Measurements from ENCODE around the gene GABARAPL1.
A peak's percentile ranks its signal among the peaks of the same experiment; 100 is the strongest.
"Not testable (repeated sequence)": the region's sequence is repeated elsewhere in the genome, so short reads cannot be mapped to it uniquely, and the experiment has no call there.

The GABARAPL1 gene
- total RNA-seq, result 79.5 to 232 reads per million in 2 donors

DNA sequence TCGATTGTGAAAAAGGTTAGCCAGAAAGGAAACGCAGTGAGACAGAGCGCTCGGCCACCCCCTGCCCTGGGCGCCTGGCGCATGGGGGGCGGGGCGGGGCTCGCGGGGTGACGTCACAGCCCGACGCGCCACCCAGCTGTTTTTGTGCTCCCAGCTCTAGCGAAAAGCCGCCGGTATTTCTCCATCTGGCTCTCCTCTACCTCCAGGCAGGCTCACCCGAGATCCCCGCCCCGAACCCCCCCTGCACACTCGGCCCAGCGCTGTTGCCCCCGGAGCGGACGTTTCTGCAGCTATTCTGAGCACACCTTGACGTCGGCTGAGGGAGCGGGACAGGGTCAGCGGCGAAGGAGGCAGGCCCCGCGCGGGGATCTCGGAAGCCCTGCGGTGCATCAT, at the start of gene GABARAPL1:
TSS of gene GABARAPL1 (plus strand) at position 139 of the 393 bp plus-strand sequence. CDS start at position 392, 253 bp downstream.
- peak; percentile 79 for DNase-seq

DNA sequence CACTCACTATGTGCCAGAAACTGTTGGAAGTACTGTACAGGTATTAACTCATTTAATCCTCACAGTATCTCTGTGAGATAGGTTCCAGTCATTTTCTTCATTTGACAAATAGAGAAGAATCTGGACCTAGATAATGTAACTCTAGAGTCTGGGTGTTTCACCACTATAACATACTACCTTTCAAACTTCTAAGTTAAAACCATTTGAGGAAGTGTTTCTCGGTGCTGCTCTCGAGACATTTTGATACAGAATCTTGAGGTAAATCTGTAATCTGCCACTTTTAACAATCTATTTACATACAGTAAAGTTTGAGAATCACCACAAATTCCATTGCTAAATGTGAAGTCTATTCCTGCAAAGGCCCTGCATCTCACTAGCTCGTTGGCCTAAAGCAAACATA, 49.6 kb upstream of the GABARAPL1 start:
- no peak for DNase-seq

DNA sequence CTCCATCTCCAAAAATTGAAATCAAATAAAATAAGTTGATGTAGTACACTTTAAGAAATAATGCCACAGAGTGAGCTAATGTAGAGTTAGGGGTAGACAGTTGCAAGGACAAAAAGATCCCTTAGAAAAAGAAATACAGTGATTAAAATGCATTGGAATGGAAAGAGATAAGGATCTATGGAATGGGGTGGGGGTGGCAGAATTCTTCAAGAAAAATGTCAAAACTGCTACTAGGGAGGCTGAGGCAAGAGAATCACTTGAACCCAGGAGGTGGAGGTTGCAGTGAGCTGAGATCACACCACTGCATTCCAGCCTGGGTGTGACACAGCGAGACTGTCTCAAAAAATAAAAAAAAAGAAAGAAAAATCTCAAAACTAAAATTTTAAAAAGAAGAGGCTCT, 47.3 kb upstream of the GABARAPL1 start:
- no peak for DNase-seq

DNA sequence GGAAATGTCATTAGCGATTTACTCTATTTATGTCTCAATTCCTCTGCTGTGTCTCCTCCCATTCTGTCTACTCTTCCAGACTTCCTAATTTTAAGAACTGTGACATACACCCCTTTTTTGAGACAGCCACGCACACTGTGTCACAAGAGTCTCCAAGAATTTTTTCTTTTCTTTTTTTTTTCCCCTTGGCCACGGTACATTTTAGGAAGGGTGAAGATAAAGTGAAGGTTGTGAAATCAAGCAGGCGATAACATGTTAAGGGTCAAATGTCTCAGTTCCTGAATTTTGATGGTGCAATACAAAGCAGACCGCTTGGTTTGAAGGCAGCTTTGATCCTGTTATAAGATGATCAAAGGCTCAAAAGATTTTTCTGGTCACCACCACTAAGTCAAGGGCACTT, 45.1 kb upstream of the GABARAPL1 start:
- DNase-seq, result no peak

DNA sequence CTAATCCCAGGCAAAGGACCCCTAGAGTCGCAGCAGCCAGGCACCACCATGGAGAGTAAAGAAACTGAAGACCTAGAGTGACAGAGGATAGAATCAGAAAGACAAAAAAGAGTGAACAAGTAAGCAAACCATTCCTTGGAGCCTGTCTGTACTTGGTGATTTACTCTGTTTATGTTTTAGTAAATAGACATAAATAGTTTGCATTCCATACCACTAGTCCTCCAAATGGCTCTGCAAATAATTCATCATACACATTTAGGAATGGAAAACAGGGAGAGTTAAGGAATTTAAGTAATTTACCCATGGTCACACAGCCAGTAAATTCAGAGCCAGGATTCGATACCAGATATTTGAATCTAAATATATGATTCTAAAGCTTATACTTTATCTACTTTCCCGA, 43.6 kb upstream of the GABARAPL1 start:
- no peak for DNase-seq

DNA sequence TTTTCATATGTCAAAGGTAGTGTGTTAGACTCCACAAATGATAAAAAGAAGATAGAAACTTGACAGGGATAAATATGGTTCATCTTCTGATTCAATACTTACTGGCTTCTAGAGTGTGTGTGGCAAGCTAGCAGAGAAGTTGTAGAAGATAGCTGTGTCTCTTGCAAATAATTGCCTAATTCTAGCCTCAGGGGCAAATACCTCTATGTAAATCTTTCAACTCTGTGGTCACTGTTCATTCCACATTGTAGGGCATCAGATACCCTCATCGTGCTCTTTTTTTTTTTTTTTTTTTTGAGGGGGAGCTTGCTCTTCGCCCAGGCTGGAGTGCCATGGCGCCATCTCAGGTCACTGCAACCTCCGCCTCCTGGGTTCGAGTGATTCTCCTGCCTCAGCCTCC, 42.5 kb upstream of the GABARAPL1 start:
- DNase-seq, result no peak

DNA sequence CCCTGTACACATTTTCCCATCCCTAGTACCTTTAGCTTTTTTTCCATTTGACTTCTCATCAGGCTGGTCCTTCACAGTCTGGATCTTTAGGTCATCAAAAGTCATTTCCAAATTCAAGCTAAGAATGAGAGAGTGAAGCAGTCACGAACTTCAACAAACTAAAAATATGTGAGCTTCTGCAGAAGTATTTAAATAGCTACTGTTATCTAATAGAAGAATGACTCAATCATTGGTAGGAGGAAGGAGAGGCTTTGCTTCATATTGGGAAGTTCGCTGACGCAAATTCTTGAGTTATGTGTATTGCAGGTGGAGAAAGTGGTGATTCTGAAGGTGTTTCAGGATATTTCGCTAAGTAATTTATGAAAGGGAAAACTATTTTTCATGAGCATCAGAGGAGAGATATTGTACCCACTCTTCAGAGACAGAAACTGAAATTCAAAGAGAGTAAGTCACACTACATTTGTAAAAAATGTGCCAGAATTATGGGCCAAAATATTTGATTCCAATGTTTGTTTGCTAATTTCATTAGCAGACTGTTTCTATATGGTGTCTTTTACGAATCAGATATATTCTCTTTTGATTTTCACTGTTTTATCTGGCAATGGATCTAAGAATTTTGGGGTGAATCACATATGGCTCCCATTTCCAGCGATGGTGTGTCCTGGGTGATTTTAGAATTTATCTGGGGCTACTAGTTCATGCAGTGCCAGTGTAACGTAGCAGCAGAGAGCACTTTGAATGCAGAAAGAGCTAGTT, 40.5 kb upstream of the GABARAPL1 start, which contains the start of gene OLR1:
TSS of gene OLR1 (minus strand) at position 160 of the 756 bp plus-strand sequence. CDS start at position 105, 55 bp downstream.
- DNase-seq, result no peak

DNA sequence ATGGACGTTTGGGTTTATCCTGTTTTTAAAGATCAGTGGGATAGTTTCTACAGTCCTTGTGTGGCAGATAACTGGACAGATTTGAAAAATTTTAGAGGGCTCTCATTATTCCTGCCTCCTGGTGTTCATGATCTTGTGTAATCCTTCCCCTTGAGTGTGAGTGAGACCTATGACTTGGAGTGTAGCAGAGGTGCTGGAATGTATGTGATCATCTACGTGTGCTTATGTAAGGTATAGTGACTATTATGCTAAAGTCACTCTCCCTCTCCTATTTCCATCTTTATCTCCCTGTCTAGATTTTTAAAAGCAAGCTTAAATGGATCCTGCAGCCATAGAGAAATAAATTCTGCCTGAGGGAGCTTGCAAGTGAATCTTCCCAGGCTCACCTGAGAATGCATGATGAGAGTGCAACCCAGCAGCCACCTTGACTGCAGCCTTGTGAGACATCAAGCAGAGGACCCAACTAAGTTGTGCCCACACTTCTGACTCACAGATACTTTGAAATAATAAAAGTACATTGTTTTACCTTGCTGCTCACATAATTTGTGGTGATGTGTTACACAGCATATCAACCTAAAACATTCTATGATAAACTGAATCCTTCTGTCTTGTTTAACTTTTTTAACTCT, 37.6 kb upstream of the GABARAPL1 start:
- DNase-seq, result no peak

DNA sequence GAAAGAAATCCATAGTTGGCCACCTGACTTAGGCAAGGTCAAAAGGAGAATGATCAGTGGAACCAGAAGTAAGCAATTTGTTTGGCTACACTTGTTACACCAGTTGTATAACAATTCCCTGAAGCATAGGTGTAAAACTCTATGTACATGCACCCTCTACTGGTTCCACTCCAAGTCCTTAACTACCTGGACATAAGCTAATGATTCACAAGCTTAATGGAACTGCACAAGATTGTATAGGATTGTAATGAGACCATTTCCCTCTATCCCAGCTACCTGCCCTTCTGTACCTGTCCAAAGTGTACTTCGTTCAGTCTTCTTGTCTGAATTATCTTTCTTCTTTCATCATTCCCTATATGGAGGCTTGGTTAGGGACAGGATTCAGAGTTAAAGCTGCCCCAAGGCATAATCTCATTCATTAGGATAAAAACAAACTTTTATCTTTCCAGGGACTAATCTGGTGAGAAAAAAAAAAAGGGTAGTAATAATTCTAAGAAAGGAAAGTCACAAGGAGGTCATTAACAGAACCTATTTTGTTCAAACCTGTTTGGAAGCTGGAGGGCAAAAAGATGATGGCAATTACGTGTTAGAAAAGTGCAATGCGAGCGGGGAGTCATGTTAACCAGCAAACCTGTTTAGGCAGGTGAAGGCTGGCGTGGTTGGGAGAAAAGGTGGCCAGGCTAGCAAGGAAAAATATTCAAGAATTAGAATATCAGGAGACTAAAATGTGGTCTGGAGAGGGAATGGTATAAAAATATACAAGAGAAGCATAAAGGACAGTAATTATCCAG, 36.6 kb upstream of the GABARAPL1 start:
- no peak for DNase-seq

DNA sequence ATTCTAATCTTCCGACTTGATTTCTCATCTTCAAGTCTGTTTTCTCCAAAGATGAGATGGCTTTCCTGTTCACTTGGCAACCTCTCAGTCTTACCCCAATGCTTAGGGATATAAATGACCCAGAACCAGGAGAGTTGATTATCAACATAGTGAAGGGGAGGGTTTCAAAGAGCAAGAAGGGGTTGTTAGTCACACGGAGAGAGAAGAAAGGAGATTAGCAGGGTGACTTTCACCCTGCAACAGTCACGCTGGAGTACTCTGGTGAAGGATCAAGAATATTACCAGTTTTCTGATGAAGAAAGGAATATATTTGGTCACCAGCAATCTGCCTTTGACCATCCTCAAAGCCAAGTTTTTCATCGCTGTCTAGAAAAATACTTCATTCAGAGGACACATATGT, 33.9 kb upstream of the GABARAPL1 start, which contains the start of gene TMEM52B:
TSS of gene TMEM52B (plus strand) at position 212 of the 400 bp plus-strand sequence. CDS start 543 bp downstream, outside the sequence.
- no peak for DNase-seq

DNA sequence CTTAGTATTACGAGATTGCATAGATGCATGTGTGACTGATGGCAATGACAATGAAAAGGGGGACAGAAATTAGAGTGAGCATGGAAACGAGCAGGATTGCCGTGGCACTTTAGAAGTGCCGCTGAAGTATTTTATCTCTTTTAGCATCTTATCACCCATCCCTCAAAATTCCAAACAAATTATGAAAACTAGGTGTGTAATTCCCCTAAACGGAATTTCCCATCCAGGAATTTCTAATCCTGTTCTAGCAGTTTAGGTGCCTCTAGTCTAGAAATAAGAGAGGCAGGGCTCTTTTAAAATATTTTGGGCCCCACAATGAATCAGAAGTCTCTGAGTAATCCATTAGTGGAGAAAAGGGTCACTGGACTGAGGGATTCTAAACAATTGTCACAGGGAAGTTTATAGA, 32.9 kb upstream of the GABARAPL1 start:
- DNase-seq, result no peak

DNA sequence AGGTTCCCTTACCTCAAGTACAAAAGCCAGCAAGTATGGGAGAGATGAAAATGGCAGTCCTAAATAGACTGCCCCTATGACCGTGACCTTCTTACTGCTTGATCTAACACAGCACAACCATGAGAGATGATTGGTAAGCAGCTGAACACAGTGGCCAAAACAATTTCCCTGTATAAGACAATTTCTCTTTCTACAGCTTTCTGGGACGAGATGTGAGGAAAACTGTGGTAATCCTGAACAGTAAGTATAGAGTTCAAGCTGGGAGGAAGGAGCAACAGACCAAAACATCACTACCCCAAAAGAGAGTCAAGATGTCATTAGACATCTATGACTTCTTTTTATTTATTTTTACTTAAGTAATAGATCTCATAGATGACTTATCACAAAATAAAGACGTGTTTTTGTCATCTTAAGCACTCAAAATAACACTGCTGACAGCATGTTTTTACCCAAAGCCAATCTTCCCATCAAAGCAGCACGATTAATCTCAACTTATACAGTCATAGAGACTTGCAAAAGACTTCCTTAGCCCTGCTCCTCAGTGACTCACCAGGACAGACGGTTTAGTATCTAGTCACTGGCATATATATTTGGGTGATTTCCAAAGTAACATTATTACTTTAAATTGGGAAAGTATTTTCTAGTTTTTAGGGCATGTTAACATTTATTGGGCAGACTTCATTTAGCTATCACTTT, 30.2 kb upstream of the GABARAPL1 start:
- no peak for DNase-seq

DNA sequence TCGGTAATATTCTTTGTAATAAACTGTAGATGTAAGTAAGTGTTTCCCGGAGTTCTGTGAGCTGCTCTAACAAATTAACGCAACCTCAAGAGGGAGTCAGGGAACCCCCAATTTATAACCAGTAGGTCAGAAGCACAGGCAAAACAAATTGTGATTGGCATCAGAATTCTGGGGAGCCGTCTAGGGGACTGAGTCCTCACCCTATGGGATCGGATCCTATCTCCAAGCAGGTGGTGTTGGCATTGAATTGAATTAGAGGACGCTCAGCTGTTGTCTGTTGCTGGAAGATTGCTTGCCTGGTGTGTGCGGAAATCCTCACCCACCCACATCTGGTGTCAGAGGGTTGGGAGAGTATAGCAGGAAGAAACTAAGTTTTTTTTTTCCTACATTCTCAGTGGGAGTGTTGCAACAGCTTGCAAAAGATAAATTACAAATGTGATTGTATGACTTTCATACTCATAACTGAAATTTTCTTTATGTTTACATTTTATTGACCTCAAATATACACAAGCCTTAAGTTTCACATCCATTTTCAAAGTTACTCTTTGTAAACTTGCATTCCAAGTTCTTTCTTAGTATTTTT, 28.3 kb upstream of the GABARAPL1 start:
- DNase-seq, result no peak

DNA sequence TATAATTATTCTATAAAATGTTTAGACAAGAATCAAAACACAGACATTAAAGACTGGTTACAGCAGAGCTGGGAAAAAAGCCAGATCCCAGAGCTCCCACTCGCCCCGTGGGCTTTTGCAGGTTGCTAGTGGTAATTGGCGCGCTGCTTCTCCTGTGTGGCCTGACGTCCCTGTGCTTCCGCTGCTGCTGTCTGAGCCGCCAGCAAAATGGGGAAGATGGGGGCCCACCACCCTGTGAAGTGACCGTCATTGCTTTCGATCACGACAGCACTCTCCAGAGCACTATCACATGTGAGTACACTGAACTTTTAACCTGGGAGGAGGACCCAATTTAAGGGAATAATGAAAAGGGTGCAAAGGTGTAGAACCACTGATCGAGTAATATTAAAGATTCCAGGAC, 26.4 kb upstream of the GABARAPL1 start:
- no peak for DNase-seq

DNA sequence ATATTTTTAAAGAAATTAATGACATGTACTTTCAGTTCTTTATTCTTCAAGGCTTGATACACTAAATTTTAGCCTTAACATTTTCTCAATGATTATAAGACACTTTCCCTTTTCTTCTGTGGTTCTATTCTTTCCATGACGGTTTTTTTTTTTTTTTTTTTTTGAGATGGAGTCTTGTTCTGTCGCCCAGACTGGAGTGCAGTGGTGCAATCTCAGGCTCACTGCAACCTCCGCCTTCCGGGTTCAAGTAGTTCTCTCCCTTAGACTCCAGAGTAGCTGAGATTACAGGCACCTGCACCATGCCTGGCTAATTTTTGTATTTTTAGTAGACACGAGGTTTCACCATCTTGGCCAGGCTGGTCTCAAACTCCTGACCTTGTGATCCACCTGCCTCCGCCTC, 25.7 kb upstream of the GABARAPL1 start:
- DNase-seq, result not testable (repeated sequence)

DNA sequence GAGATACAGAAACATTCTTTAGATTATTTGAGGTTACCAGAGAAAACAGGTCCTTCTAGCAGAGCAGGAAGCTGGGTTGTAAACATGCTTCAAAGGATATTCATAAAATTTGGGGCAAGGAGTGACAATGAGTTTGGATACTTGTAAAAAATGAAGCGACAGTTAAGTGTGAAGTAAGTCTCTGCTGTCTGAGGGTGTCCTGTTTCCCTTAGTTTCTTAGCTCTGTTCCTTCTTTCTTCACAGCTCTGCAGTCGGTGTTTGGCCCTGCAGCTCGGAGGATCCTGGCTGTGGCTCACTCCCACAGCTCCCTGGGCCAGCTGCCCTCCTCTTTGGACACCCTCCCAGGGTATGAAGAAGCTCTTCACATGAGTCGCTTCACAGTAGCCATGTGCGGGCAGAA, 23.0 kb upstream of the GABARAPL1 start:
- no peak for DNase-seq

DNA sequence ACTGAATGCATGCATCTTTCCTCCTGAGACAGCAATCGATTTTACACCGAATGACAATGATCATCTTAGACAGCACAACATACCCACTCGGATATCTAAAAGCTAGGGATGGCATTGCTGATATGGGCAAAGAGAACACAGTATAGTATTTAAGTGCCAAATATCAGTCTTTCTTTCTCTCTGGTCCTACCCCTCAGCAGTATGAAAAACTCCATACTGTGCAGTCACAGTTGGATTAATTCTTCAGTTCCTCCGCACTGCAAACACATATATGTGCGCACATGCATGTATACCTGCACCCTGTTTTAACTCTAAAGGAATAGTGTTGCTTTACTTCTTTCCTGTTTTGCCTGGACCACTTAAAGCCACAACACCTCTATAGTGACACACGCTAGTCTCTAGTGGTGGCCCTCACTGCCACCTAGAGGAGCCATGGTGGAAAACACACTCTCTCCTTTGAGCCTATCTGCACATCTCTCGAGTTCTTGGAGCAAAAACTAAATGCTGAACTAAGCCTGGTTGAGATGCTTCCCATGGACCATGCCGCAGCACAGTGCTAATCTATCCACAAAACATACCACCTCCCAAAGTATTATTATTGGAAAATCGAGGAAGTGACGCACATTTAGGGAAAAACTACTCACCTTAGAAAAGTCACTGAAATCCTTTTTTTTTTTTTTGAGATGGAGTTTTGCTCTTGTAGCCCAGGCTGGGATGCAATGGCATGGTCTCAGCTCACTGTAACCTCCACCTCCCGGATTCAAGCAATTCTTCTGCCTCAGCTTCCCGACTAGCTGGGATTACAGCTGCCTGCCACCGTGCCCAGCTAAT, 21.9 kb upstream of the GABARAPL1 start:
- peak; percentile 24 for DNase-seq

DNA sequence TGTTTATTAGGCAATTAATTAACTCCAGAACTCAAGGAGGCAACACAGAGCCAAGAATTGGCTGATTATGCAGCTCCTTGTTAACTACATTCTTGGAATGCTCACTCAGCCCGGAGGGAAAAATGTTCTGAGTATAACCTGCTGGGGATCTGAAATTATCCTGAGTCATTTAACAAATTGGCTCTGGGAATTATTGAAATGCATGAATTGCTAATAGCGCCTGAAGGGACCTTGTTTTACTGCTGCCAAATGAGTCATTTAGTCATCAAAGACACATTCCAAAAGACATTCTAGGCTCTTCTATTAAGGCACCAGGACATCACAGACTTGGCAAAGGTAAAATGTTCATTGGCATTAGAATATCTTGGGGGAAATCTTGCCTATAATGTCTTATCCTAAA, 20.8 kb upstream of the GABARAPL1 start:
- no peak for DNase-seq

DNA sequence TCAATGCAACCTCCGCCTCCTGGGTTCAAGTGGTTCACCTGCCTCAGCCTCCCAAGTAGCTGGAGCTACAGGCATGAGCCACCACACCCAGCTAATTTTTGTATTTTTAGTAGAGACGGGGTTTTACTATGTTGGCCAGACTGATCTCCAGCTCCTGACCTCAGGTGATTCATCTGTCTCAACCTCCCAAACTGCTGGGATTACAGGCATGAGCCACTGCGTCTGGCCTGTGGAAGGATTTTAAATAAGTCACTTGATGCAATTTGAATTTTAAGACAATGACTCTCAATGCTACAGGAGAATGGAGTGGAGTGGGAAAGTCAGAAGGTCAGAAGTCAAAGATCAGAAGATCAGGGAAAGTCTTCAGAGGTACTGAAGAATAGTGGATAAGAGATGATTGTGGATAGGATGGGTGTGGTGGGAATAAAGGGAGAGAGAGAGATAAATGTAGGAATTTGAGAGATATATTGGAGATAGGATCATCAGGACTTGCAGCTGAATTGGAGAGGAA, 18.5 kb upstream of the GABARAPL1 start:
- DNase-seq, result no peak

DNA sequence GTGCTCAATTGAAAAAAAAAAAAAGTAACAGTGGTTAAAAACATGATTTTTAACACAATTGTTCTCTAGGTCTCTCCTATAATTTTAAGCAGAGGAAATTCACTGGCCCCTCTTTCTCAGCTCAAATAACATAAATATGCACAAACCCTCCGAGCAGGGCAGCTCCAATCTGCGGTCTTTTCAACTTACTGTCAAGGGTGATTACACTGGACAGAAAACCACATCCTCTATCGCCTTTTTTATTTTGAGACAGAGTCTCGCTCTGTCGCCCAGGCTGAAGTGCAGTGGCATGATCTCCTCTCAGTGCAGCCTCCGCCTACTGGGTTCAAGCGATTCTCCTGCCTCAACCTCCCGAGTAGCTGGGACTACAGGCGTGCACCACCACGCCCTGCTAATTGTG, 16.5 kb upstream of the GABARAPL1 start:
- no peak for DNase-seq

DNA sequence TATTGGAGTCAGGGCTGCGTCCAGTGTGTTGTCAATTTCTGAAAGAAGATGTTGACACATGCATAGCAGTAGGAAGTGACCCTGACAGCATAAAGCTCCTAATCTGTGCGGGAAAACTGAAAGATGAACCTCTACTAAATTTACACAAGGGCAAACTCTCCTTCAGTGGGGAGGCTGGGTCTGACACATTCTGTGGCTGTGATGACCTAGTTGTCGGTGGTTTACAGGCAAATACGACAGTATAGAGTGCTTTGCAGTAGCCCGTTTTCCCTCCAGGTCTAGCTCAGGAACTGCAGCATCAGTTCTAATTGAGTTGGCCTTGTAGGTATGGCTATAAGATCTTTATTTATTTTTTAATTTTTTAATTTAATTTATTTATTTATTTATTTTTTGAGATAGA, 14.8 kb upstream of the GABARAPL1 start:
- no peak for DNase-seq

All from T-helper 9 cell (primary cell).